Liver (tissue), 9 donors: ENCODE measurements around the gene CD47. TPM values are rescaled to one million over a fixed set of nuclear protein-coding genes. Genes with fewer than 3 reads are reported as not detected.

Experiments
- DNase-seq: peaks from one replicate; pipeline ENCODE4 v3.0.0-alpha.2; 2017; ENCODE audit warnings: low spot score
- H3K27ac ChIP-seq, 2 donors: one replicate each; pipeline ENCODE4 v1.7.0; 2013; ENCODE audit warnings: inconsistent platforms in 2 of 2, low read length in 2 of 2, control low read depth in 1 of 2, low read depth in 1 of 2, mild to moderate bottlenecking in 1 of 2
- H3K27me3 ChIP-seq, 4 donors: one replicate each; pipeline versions ENCODE4 v1.6.1 to v1.7.0; 2013; ENCODE audit warnings: low read length in 3 of 4, inconsistent platforms in 1 of 4, mild to moderate bottlenecking in 1 of 4, moderate library complexity in 1 of 4; ENCODE audit not compliant: control insufficient read depth in 4 of 4, insufficient read depth in 4 of 4
- H3K36me3 ChIP-seq, 4 donors: one replicate each; pipeline versions ENCODE4 v1.6.1 to v1.7.0; 2013; ENCODE audit warnings: low read length in 3 of 4, mild to moderate bottlenecking in 3 of 4, low read depth in 1 of 4, moderate library complexity in 1 of 4; ENCODE audit not compliant: control insufficient read depth in 4 of 4, insufficient read depth in 3 of 4
- H3K4me1 ChIP-seq, 4 donors: one replicate each; pipeline versions ENCODE4 v1.6.1 to v1.7.0; 2013; ENCODE audit warnings: low read length in 3 of 4, mild to moderate bottlenecking in 3 of 4, moderate library complexity in 1 of 4; ENCODE audit not compliant: control insufficient read depth in 4 of 4, insufficient read depth in 4 of 4
- H3K4me3 ChIP-seq, 3 donors: one replicate each; pipeline versions ENCODE4 v1.6.1 to v1.7.0; 2013; ENCODE audit warnings: low read length in 3 of 3, control low read depth in 1 of 3, low read depth in 1 of 3, mild to moderate bottlenecking in 1 of 3
- H3K9ac ChIP-seq, 2 donors: one replicate each; pipeline ENCODE4 v1.7.0; 2013; ENCODE audit warnings: low read length in 2 of 2, mild to moderate bottlenecking in 2 of 2, moderate library complexity in 2 of 2, control low read depth in 1 of 2, low read depth in 1 of 2
- H3K9me3 ChIP-seq, 4 donors: one replicate each; pipeline versions ENCODE4 v1.6.1 to v1.7.0; 2013; ENCODE audit warnings: low read length in 3 of 4; ENCODE audit not compliant: control insufficient read depth in 4 of 4
- CTCF ChIP-seq: fragments of 150-350 bp; IDR thresholded peaks from 2 replicates; pipeline ENCODE4 v1.5.1; 2017; ENCODE audit warnings: improper control_type of control experiment, low read depth, low read length; ENCODE audit not compliant: missing input control
- EGR1 ChIP-seq, 2 donors: IDR thresholded peaks; 2 replicates each; pipeline ENCODE4 v1.6.1; 2016 to 2018; ENCODE audit warnings: antibody characterized with exemption in 2 of 2, low read depth in 2 of 2
- FOXA1 ChIP-seq: IDR thresholded peaks from 2 replicates; pipeline ENCODE4 v1.6.1; 2016; ENCODE audit warnings: antibody characterized with exemption
- GABPA ChIP-seq, 2 donors: IDR thresholded peaks in 1 of 2; conservative IDR thresholded peaks in 1 of 2; 2 replicates each; pipeline ENCODE4 v1.6.1; 2016; ENCODE audit warnings: antibody characterized with exemption in 2 of 2, mild to moderate bottlenecking in 1 of 2, moderate library complexity in 1 of 2
- HNF4A ChIP-seq, 2 donors: conservative IDR thresholded peaks; 2 replicates each; pipeline ENCODE4 v1.6.1; 2016; ENCODE audit warnings: antibody characterized with exemption in 2 of 2, mild to moderate bottlenecking in 2 of 2
- HNF4G ChIP-seq: IDR thresholded peaks from 2 replicates; pipeline ENCODE4 v1.6.1; 2016; ENCODE audit warnings: antibody characterized with exemption
- JUND ChIP-seq, 2 donors: IDR thresholded peaks; 2 replicates each; pipeline ENCODE4 v1.6.1; 2016; ENCODE audit warnings: antibody characterized with exemption in 2 of 2
- NR2F2 ChIP-seq: IDR thresholded peaks from 2 replicates; pipeline ENCODE4 v1.6.1; 2016; ENCODE audit warnings: antibody characterized with exemption
- RAD21 ChIP-seq, 2 donors: IDR thresholded peaks; 2 replicates each; pipeline ENCODE4 v1.6.1; 2016; ENCODE audit warnings: antibody characterized with exemption in 2 of 2, mild to moderate bottlenecking in 2 of 2
- RXRA ChIP-seq, 2 donors: IDR thresholded peaks; 2 replicates each; pipeline ENCODE4 v1.6.1; 2017 to 2018; ENCODE audit warnings: antibody characterized with exemption in 2 of 2, mild to moderate bottlenecking in 1 of 2
- SP1 ChIP-seq: IDR thresholded peaks from 2 replicates; pipeline ENCODE4 v1.6.1; 2018; ENCODE audit warnings: antibody characterized with exemption, mild to moderate bottlenecking
- TAF1 ChIP-seq: conservative IDR thresholded peaks from 2 replicates; pipeline ENCODE4 v1.6.1; 2016; ENCODE audit warnings: antibody characterized with exemption, mild to moderate bottlenecking
- YY1 ChIP-seq: IDR thresholded peaks from 2 replicates; pipeline ENCODE4 v1.6.1; 2016; ENCODE audit warnings: antibody characterized with exemption, mild to moderate bottlenecking
- WGBS: extraction: QIAGEN DNeasy Blood & Tissue Kit; methylation state at CpG from one replicate; pipeline ENCODE4 v1.1.7; 2013; 5-methylcytosine and 5-hydroxymethylcytosine counted together
- polyA plus RNA-seq, 2 donors: library from polyadenylated mRNA; stranded (reverse) in 1 of 2; unstranded in 1 of 2; fragments of 200-250 nt in 1 of 2; fragments of >200 nt in 1 of 2; fragmentation: Nextera tagmentation in 1 of 2; extraction: Ambion mirVana in 1 of 2; gene quantifications; one replicate each; pipeline versions ENCODE4 v1.2.1 to v1.2.3, GENCODE V29; 2013 to 2015
- total RNA-seq, 2 donors: library from RNA; depleted of rRNA; stranded (reverse); fragments of >200 nt; gene quantifications; one replicate each; pipeline ENCODE4 v1.2.3, GENCODE V29; 2014
- TF ChIP-seq, protein P1 (sequence below): IDR thresholded peaks from 2 replicates; pipeline ENCODE4 v1.6.1; 2016; ENCODE audit warnings: antibody characterized with exemption
- TF ChIP-seq, protein P2 (sequence below): IDR thresholded peaks from 2 replicates; pipeline ENCODE4 v1.6.1; 2016; ENCODE audit warnings: antibody characterized with exemption
- TF ChIP-seq, protein P3 (sequence below): IDR thresholded peaks from 2 replicates; pipeline ENCODE4 v1.6.1; 2016; ENCODE audit warnings: antibody characterized with exemption
- donor health status: healthy.
- donor health status: healthy.
- donor health status: healthy.
- donor health status: healthy.
- donor health status: healthy.

CD47 gene
- total and polyA plus RNA-seq, 4 donors = 23.4 to 39.5 (median 33.9) TPM

DNA sequence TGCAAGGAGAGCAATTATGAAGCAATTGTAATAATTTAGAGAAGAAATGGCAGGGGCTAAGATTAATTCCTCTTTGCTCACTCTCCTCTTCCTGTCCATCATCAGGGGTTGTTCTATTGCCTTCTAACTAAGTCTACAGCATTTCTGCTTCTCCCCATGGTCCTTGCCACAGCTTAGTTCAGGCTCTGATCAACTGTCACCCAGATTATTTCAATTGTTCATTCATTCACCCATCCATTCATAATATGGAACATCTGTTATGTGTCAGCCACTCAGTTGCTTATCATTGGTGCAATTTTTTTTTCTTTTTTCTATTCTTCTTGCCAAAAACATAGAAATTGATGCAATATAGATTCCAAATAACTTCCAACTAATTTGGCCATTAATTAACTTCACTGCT is 93.2 kb downstream of the CD47 start:
- no peaks in the 10 kb centered on the region for H3K4me1 ChIP-seq
- no peaks in the 10 kb centered on the region for H3K27me3 ChIP-seq
- peaks cover 0 to 1% (median 0%) of the 10 kb centered on the region in 4 donors for H3K9me3 ChIP-seq
- H3K9ac ChIP-seq = no peak overlapping the region
- DNase-seq = no peak
- TF ChIP-seq TAF1 (no peak), RXRA (IDR thresholded peaks at IDR 0.05) (no peak), CTCF (no peak), SP1 (no peak), RAD21 (IDR thresholded peaks at IDR 0.05) (no peak), FOXA1 (no peak), JUND (IDR thresholded peaks at IDR 0.05) (no peak), HNF4A (conservative IDR thresholded peaks at IDR 0.05) (no peak), YY1 (no peak), NR2F2 (no peak), GABPA (IDR thresholded peaks at IDR 0.05 in 1 of 2, conservative IDR thresholded peaks at IDR 0.05 in 1 of 2) (no peak), EGR1 (IDR thresholded peaks at IDR 0.05; ENCODE audit: low read depth in 2 of 2) (no peak), HNF4G (no peak)
- TF ChIP-seq, protein P1, sequence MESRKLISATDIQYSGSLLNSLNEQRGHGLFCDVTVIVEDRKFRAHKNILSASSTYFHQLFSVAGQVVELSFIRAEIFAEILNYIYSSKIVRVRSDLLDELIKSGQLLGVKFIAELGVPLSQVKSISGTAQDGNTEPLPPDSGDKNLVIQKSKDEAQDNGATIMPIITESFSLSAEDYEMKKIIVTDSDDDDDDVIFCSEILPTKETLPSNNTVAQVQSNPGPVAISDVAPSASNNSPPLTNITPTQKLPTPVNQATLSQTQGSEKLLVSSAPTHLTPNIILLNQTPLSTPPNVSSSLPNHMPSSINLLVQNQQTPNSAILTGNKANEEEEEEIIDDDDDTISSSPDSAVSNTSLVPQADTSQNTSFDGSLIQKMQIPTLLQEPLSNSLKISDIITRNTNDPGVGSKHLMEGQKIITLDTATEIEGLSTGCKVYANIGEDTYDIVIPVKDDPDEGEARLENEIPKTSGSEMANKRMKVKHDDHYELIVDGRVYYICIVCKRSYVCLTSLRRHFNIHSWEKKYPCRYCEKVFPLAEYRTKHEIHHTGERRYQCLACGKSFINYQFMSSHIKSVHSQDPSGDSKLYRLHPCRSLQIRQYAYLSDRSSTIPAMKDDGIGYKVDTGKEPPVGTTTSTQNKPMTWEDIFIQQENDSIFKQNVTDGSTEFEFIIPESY = no peak
- TF ChIP-seq, protein P2, sequence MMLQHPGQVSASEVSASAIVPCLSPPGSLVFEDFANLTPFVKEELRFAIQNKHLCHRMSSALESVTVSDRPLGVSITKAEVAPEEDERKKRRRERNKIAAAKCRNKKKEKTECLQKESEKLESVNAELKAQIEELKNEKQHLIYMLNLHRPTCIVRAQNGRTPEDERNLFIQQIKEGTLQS = no peak
- TF ChIP-seq, protein P3, sequence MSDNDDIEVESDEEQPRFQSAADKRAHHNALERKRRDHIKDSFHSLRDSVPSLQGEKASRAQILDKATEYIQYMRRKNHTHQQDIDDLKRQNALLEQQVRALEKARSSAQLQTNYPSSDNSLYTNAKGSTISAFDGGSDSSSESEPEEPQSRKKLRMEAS = no peak
- no peak overlapping the region for H3K27ac ChIP-seq
- no peaks in the 10 kb centered on the region for H3K36me3 ChIP-seq
- H3K4me3 ChIP-seq = no peak overlapping the region

DNA sequence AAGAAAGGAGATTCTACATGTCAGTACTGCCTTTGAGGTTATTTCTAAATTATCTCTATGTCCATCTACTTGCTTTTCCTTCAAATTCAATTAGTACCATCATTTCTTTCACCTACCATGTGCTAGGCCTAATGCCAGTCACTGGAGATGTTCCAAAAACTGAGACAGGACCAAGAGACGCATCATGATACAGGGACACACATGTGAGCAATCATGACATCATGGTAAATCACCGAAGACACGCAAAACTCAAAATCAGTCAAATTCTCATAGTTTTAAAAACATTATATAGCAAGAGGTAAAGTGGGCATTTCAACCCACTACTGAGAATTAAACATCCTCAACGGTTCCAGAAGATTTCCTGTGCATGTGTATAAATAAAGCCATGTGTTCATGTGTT is 95.0 kb downstream of the CD47 start:
- Histone ChIP-seq H3K4me3 (no peak overlapping the region), H3K36me3 (no peaks in the 10 kb centered on the region), H3K9me3 (peaks cover 0 to 1% (median 0%) of the 10 kb centered on the region in 4 donors), H3K9ac (no peak overlapping the region), H3K27me3 (no peaks in the 10 kb centered on the region), H3K27ac (no peak overlapping the region), H3K4me1 (no peaks in the 10 kb centered on the region)
- TF ChIP-seq JUND (IDR thresholded peaks at IDR 0.05) (no peak), RXRA (IDR thresholded peaks at IDR 0.05) (no peak)
- WGBS = 91% methylated on average over 4 of the region's 4 CpGs
- no peak for DNase-seq
